KBM-7 (cell line): Measurements from ENCODE around the gene COL18A1.

ENCODE experiments used
- DNase-seq: peaks from one replicate; pipeline ENCODE4 v3.0.0-alpha.2; 2015
- in situ Hi-C: fragments of 300-500 bp; cut with MboI; formaldehyde crosslinking; loops from 2 replicates; pipeline ENCODE4 v1.14.3; 2020; ENCODE audit warnings: low sequenced_read_pairs, low pct_unique_long_range_greater_than_20kb, mixed read lengths

The COL18A1 gene

GRCh38 chr21:45458281-45459170, 53.6 kb downstream of the COL18A1 start:
- in situ Hi-C loops, result no loop called here
- no peak for DNase-seq

DNA sequence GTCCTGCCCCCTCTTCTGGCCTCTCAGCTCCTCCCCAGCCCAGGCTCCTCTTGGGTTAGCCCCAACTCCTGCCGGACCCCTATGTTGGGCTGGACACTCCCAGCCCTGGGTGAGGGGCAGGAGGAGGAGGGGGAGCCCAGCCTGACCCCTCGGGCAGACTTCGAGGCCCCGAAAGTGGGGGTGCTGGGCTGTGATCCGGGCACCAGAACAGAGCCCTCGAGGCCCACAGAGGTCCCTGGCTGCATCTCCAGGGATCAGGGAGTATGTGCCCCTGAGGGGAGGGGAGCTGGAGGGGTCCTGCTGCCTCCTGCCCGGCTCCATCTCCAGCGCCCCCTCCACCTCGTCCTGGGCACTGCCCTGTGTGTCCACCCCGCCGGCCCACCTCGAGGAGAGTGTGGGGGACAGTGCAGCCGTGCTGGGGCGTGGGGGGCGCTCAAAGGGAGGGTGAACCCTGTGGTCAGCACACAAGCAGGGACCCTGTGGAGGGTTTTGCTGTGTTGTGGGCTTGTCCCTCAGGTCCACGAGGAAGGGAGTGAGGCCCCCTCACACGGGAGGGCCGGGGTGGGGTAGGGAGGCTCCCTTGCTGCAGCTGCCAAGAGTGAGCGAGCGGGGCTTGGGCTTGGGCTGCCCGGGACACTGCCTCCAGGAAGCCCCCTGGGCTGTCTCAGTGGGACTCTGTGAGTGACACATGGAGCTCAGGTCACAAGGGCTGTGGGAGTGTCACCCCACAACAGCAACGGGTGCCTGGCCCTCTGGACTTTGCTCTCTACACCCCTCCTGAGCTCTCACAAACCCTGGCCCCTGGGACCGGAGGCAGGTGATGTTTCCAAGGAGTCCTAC, 54.4 kb downstream of the COL18A1 start:
- in situ Hi-C loops, result no loop called here
- no peak for DNase-seq

DNA sequence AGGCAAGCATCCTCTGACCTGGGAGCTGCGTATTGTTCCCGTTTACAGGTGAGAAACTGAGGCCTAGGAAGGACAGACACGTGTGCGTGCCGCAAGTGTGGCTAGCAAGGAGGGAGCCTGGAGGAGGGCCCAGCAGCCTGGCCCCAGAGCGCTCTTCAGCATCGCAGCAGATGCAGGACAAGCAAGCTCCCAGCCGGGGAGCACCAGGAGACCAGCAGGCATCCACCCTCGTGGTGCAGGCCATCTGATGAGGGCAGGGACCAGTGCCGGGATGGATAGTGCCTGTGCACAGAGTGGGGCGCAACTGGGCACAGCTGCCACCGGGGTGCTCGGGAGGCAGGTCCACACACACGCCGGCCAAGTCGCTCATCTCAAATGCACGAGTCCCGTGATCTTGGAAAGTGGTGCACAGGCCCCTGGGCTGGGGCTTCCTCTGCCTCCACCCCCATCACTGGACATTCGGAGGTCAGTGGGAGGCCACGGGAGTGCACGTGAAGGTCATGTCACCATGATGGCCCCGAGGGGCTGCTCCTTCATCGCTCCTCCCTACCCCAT, 55.1 kb downstream of the COL18A1 start:
- in situ Hi-C loops, result no loop called here
- no peak for DNase-seq

GRCh38 chr21:45460611-45461368, 55.8 kb downstream of the COL18A1 start:
- DNase-seq, result no peak
- in situ Hi-C loops, result no loop called here

DNA sequence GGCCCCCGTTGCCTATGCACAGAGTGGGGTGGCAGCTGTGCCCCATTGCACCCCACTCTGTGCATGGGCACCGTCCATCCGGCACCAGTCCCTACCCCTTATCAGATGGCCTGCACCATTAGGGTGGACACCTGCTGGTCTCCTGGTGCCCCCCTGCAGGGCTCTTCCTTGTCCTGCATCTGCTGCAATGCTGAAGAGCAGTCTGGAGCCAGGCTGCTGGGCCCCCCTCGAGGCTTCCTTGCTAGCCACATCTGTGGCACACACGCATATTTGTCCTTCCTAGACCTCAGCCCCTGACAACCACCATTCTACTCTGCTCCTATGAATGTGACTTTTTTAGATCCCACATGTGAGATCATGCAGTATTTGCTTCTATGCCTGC, 56.4 kb downstream of the COL18A1 start:
- no peak for DNase-seq
- in situ Hi-C loops, result no loop called here

DNA sequence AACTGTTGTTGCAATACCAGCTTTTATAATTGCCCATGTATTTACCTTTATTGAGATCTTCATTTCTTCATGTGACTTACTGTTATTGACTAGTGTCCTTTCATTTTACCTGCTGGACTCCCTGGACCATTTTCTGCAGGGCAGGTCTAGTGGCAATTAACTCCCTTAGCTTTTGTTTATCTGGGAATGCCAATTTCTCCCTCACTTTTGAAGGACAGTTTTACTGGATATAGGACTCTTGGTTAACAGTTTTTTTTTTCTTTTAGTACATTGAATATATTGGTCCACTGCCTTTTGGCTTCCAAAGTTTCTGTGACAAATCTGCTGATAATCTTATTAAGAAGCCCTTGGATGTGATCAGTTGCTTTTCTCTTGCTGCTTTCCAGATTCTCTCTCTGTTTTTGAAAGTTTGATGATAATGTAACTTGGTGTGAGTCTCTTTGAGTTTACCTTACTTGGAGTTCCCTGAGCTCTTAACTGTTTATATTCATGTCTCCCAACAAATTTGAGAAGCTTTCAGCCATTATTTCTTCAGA, 56.9 kb downstream of the COL18A1 start:
- in situ Hi-C loops, result no loop called here
- no peak for DNase-seq

GRCh38 chr21:45463871-45464270, 58.9 kb downstream of the COL18A1 start:
- in situ Hi-C loops, result no loop called here
- no peak for DNase-seq

- in situ Hi-C loops, result no loop called here
- no peak for DNase-seq
Observed at GRCh38 chr21:45464309-45464708, 59.3 kb downstream of the COL18A1 start.

- in situ Hi-C loops, result no loop called here
- DNase-seq, result no peak
Observed at GRCh38 chr21:45465105-45465504, 60.1 kb downstream of the COL18A1 start.

GRCh38 chr21:45465611-45466329, 60.8 kb downstream of the COL18A1 start:
- in situ Hi-C loops, result no loop called here
- DNase-seq, result no peak

DNA sequence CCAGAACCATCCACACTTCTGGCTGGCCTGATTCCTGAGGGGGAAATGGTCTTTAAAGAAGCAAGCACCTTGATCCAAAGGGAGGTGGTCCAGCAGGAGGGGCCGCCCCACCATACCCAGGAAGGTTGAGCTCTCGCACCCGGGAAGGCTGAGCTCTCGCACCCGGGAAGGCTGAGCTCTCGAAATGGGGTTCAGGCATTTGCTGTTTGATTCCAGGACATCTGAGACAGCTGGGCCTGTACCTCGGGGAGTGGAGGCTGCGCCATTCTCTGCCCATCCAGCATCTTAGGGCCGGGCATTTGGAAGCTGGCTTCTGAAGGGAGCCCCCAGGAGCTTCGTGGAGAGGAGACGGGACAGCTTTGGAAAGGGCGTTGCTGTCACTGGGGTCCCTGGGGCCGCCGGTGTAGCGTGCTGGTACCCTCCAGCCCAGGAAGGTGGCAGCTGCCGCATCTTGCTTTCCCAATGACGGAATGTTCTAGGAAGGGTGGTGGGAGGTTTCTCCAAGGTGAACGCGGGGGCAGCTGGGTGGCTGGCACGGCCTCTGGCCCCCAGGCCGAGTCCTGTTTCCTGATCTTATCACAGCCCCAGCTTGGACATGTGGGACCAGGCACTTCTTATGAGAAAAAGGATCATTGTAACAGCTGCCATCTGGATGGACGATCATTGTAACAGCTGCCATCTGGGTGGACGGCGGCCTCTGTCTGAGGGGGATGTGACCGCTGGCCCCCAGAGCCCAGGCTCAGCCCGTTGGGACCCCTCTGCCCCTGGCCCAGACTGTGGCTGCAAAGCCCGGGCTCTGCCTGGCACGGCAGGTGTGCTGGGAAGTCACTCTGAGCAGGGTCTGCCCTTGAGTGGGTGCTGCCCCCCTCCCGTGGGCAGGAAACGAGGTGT, 61.6 kb downstream of the COL18A1 start:
- in situ Hi-C loops, result no loop called here
- DNase-seq, result no peak

DNA sequence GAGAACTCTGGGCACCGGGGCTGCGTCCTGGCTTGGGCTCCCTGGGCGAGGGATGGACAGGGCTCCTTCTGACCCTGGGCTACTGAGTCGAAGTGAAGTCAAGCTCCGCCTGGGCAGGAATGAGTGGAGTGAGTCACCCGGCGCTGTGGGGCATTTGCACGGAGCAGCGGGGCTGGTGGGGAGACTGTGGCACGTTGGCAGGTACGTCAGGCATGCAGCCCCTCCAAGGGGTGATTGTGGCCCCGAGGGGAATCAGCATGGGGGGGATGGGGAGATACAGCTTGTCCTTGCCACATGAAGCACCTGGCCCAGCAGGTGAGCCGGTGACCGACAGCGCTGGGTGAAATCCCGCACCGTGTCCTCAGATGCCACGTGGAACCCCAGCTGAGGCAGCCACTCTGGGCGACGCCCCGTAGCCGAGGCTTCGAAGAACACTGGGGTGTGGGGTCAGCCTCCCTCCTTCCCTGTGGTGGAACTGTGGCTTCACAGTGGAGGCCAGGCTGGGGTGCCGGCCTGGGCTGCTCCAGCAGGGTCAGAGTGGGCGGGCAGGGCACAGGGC, 62.3 kb downstream of the COL18A1 start:
- no peak for DNase-seq
- in situ Hi-C loops, result no loop called here

DNA sequence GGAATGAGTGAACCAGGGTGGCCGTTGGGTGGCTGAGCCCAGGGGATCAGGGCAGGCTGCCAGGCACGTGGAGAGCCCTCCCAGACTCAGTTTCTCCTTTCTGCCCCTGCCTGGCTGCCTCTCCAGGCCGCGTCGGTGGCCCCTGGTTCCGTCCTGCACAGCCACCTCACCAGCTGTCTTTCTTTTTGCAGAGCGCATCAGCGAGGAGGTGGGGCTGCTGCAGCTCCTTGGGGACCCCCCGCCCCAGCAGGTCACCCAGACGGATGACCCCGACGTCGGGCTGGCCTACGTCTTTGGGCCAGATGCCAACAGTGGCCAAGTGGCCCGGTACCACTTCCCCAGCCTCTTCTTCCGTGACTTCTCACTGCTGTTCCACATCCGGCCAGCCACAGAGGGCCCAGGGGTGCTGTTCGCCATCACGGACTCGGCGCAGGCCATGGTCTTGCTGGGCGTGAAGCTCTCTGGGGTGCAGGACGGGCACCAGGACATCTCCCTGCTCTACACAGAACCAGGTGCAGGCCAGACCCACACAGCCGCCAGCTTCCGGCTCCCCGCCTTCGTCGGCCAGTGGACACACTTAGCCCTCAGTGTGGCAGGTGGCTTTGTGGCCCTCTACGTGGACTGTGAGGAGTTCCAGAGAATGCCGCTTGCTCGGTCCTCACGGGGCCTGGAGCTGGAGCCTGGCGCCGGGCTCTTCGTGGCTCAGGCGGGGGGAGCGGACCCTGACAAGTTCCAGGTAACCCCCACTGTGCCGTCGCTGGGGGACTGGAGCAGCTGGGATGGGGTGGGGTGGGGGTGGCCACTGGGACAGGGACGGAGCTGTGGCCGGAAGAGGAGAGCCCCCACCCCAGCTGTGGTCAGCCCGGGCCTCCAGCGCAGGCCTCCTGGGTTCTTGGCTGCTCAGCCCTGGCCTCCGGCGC, 63.3 kb downstream of the COL18A1 start:
- DNase-seq, result no peak
- in situ Hi-C loops, result no loop called here

- DNase-seq, result no peak
- in situ Hi-C loops, result no loop called here
Observed at GRCh38 chr21:45468971-45469272, 64.0 kb downstream of the COL18A1 start.

DNA sequence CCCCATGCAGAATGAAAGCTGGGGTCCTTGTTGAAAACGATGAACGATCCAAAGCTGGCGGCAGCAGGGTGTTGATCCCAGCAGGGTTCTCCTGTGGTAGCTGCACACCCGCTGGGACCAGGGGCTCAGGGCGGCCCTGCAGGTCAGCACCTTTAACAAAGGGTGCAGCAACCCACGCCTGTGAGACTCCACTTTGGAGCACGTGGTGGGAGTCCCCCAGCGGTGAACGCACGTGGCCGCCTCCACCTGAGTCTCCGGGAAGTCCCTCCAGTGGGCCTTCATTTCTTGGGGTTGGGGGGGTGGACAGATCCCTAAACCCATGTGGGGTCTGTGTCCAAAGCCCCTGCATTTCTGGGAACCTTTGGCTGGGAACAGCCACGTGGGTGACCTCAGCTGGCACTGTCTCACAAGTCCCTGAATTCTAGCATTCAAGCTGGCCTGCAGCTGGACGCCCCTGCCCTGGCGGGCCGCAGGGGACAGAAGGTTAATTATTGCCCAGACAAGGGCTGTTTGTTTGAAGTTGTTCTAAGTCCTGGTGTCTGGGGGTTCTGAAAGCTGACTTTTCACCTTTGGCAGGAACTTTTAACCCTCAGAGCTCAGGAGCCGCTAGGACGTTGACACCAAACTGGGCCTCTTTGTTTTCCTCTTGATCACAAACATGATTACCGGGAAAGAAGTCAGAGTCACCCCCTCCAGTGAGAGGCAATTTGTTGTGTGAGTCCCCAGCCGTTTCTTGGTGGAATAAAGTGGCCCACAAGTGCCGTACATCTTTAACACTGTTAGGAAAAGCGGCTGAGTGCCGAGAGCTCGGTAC, 64.5 kb downstream of the COL18A1 start:
- in situ Hi-C loops, result no loop called here
- DNase-seq, result no peak

GRCh38 chr21:45470087-45470515, 65.1 kb downstream of the COL18A1 start:
- in situ Hi-C loops, result no loop called here
- no peak for DNase-seq
